Islet of Langerhans (tissue), 1 donor: ENCODE measurements around the gene RNASE13.

Source experiments
- FAIRE-seq: peaks from one replicate; lab custom pipeline; 2011; peaks lifted over from hg19 to GRCh38; lab: Jason Lieb, UNC

The RNASE13 gene, protein sequence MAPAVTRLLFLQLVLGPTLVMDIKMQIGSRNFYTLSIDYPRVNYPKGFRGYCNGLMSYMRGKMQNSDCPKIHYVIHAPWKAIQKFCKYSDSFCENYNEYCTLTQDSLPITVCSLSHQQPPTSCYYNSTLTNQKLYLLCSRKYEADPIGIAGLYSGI

DNA sequence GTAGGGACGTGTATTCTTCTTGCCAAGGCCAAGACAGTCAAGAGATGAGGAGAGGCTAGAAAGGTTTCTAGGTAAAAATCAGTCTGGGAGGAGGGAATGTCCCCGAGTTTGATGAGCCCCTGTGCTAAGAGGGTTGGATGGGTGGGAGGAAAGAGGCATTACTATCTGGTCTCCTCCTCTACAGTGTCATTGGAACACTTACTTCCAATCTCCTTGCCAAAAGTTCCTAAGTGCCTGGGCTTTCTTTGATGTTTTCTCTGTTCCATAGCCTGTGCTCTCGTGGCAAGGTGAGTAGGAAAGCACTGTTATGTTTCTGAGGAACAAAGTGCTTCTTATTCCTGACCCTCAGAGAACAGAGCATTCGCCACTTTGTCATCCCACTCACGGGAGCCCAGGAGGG, at the start of gene RNASE13:
Gene RNASE13 (minus strand): TSS at position 101 of the 400 bp plus-strand sequence. CDS start 519 bp downstream, outside the sequence.
- FAIRE-seq = no peak

- FAIRE-seq = no peak
These were observed 49.8 kb upstream of the RNASE13 start for GRCh38 chr14:21084396-21084795.

GRCh38 chr14:21083565-21084325, 49.1 kb upstream of the RNASE13 start:
- FAIRE-seq = no peak

DNA sequence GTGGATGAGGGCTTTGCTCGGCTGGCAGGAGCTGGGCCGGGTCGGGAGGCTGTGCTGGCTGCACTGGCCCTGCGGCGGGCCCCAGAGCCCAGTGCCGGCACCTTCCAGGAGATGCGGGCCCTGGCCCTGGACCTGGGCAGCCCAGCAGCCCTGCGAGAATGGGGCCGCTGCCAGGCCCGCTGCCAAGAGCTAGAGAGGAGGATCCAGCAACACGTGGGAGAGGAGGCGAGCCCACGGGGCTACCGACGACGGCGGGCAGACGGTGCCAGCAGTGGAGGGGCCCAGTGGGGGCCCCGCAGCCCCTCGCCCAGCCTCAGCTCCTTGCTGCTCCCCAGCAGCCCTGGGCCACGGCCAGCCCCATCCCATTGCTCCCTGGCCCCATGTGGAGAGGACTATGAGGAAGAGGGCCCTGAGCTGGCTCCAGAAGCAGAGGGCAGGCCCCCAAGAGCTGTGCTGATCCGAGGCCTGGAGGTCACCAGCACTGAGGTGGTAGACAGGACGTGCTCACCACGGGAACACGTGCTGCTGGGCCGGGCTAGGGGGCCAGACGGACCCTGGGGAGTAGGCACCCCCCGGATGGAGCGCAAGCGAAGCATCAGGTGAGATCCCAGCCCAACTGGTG, 47.0 kb upstream of the RNASE13 start:
- no peak for FAIRE-seq

DNA sequence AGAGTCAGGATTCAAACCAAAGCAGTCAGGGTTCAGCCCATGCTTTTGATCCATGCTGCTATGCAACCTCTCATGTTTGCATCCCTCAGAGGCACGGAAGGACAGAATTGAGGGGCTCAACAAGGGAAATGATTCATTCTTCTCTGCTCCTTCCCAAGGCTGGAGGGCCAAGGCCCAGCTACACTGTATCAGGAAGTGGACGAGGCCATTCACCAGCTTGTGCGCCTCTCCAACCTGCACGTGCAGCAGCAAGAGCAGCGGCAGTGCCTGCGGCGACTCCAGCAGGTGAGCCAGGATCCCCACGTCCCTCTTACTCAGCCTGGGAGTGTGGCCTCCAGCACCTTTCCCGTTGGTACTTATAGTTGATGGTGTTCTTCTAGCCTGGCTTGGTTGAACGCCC, 44.1 kb upstream of the RNASE13 start:
- no peak for FAIRE-seq

DNA sequence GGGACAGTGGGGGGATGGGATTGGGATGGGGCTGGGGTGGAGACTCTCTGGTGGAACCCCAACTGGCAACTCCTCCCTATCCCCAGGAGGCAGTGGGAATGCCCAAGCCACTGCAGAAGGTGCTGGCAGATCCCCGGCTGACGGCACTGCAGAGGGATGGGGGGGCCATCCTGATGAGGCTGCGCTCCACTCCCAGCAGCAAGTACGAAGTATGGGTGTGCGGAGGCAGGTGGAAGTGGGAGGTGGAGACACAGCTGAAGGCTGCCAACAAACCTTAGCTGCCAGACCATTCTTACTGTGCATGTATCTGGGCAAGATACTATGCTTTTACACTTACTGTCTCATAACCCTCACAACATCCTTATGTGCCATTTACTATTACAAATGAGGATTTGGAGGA, 43.7 kb upstream of the RNASE13 start:
- FAIRE-seq = no peak

DNA sequence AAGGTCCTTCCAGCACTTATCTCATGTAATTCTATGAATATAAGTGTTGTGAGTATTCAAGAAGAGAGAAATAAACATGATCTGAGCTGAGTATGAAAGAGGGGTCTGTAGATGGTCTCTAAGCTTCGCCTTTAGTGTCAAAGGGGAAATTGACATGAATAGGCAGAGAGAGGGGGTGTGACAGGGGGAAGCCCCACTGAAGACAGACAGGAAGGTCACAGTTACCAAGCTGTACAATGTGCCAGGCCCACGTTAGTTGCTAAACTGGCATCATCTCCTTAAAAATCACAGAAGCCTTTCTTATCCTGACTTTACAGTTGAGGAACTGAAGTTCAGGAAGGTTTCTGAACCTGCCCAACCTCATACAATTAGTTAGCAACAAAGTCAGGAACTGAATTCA, 43.1 kb upstream of the RNASE13 start:
- FAIRE-seq = no peak

DNA sequence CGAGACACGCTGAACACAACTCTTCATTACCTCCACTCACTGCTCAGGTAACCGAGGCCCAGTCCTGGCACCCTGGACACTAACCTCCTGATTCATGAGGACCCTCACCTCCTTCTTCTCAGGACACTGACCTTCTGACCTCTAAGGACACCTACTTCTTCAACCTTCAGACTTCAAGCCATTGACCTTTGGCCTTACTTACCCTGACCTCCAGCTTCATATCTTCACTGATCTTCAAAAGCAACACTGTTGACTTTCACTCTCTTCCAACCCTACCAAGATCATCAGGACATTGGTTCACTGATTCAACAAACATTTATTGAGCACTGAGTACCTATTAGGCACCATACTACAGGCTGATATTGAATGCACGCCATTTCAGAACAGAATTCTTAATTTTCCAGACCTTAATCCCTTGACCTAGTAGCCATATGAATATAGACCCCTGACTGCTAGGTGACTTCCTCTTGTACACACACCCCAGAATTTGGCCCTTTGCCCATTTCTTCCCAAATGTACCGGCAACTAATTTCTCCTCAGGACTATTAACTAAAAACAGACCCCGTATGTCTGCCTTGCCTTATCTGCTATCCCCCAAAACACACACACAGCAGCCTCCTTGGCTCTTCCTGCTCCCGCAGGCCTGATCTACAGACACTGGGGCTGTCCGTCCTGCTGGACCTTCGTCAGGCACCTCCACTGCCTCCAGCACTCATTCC, 41.3 kb upstream of the RNASE13 start:
- FAIRE-seq = no peak

- no peak for FAIRE-seq
These were observed 40.0 kb upstream of the RNASE13 start for GRCh38 chr14:21074398-21075272.

- no peak for FAIRE-seq
These were observed 39.3 kb upstream of the RNASE13 start for GRCh38 chr14:21073921-21074320.

GRCh38 chr14:21072781-21073339, 38.3 kb upstream of the RNASE13 start:
- no peak for FAIRE-seq

DNA sequence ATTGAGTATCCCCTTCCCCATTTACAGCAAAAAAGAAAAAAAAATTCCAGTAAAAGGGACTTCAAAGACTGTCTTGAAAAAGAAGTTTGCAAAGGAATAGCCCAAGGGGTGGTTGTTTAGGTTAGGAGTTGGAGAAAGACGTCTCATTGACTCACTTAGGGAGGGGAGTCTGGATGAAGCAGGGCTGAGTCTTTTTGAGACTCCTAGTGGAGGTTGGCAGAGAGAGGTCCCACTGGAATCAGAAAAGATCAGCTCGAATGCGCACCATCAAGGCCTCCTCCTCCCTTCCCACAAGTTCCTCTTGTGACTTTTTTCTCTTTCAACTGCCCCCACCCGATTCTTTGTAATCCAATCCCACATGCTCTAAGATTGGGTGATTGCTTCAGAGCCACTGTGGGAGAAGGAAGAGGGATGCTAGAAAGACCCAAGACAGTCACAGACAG, 37.4 kb upstream of the RNASE13 start:
- FAIRE-seq = no peak

DNA sequence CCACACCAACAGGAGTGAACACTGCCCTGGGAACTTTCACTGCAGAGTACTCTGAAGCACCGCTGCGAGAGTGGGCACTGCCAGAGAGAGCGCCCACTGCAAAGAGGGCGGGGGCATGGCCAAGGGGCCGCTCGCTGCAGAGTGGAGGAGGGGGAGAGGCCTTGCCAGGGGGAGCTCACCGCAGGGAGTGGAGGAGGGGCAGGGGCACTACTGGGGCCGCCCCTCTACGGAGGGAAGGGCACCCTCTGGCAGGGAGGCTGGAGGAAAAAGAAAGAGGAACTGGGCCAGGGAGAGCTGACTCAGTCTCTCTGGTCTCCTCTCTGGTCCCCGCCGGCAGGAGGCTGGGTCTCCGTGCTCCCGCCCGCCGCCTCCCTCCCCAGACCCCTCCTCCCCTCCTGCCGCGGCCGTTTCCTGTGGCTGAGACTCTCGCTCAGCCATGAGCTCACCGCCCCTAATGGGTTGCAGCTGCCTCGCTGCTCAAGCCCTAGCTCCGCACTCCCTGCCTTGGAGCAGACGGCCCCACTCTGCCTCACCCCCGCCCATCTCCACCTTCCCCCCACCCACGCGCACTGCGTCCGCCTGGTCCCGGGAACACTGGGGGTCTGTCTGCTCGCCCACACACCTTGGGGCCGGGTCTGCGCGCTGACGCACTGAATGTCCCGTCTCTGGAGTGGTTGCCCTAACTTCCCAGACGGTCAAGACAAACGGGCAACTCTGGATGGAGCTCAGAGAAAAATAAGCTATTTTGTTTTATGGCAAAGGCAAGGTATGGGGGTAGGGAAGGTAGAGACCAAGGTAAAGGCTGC, 36.8 kb upstream of the RNASE13 start:
- no peak for FAIRE-seq

DNA sequence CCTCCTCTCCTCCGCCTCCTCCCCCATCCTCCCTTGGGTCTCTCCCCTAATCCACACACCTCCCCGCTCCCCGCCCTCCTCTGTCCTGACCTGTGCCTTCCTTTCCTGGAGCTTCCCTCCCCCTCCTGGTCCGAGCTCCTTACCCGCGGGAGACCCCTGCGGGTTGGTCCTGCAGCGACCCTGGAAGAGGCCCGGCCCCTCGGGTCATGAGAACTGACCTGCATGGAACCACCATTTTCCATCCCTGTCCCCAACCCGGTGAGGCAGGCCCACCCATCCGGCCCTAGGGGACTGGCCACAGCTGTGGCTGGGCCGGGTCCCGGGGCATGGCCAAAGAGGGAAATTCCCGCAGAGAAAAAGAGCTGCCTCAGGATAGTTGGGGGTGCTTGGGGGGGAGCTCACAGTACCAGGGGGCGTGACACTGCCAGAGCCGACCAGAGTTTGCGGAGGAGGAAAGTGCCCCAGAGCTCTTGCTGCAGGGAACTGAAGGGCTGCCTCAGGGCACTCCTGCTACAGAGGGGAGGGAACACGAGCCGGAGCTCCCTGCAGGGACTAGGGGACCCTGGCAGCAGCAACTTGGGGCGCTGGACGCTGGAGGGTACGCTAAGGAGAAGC, 36.1 kb upstream of the RNASE13 start:
- no peak for FAIRE-seq

GRCh38 chr14:21070083-21070609, 35.5 kb upstream of the RNASE13 start, which contains the start of gene ARHGEF40:
TSS of gene ARHGEF40 (plus strand) at chr14:21070304. CDS start at chr14:21070397, 93 bp downstream.
- no peak for FAIRE-seq

- FAIRE-seq = no peak
These were observed 34.9 kb upstream of the RNASE13 start for GRCh38 chr14:21069388-21070082.

- no peak for FAIRE-seq
These were observed 34.1 kb upstream of the RNASE13 start for GRCh38 chr14:21068521-21069387.

DNA sequence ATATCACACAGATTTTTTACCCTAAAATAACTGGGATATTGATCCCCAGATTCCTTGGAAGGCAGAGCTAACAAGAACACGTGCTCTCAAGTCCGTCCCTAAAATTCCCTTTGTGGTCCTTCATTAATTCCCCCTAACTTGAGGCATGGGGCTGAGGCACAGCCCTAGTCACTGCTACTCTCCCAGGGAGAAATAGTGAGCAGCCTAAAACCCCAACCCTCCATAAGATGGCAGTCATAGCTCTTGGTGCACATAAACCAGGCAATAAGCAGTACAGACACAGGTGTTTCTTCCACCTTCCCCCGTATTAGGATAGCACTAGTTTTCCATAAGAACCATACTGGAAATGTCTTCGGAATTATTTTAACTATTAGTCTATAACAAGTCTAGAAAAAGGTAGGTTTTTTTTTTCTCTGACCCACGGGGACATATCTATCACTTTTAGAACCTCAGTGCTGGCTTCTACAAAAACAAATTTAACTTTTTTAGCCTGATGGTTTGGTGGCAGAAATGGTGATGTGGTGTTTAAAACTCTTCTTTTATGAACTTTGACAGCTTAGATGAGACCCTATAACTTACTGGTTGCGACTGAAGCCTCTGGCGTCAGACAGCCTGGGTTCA, 32.4 kb upstream of the RNASE13 start:
- no peak for FAIRE-seq
